Activated CD4-positive, CD25-positive, alpha-beta regulatory T cell treated with anti-CD3 and anti-CD28 coated beads, Interleukin-2, amount 50 U/mL, for 16 hours (primary cell): ENCODE results near the gene PARD3.

Source experiments
- DNase-seq: peaks from one replicate; pipeline ENCODE4 v3.0.0-alpha.2; 2020; ENCODE audit warnings: low read depth, low spot score

PARD3 gene

DNA sequence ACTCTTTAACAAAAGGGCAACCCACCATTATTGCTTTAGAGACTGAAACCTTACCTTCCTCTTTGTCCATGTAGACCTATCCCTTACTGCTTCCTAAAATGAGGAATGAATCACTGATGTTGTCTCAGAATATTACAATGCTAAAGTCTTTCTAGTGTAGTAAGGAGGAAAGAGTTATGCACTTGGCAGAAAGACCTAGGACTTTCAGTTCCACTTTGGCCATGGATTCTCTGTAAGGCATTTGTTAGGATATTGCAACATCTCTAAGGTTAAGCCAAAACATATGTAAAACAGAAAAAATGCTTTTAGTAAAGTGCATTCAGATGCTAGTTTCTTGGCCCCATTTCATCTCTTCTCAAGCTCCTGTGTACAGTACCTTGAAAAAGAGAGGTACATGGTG, 230.9 kb downstream of the PARD3 start:
- no peak for DNase-seq

DNA sequence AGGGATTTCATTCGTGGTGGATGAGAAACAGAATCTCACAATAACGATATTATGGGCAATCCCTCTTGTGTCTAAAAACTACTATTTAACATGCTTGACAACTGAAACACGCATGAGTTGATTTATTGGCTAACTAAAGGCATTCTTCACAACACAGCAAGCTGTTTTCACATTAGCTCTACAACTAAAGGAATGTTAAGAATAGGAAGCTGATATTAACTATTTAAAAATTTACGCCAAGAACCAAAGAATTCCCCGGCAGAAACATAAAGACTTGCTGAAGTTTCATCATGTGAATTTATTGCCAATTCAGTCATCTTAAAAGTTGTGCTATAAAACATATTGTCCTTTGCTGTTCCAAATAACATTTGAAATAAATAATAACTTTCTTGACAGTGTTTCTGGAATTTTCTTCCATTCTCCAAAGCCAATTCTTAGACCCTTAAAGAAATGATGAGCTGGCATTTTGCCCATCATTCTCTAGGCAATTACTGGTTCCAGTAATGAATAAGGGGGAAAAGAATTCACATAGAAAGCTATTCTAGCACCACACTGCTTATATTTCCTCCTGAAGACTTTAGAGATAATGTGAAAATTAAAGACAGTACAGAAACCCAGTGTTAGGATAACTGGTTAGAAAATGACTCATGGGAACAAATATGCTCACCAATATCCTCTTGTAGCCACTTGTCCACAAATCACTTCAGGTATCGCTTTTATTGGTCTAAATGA, 233.1 kb downstream of the PARD3 start:
- no peak for DNase-seq

DNA sequence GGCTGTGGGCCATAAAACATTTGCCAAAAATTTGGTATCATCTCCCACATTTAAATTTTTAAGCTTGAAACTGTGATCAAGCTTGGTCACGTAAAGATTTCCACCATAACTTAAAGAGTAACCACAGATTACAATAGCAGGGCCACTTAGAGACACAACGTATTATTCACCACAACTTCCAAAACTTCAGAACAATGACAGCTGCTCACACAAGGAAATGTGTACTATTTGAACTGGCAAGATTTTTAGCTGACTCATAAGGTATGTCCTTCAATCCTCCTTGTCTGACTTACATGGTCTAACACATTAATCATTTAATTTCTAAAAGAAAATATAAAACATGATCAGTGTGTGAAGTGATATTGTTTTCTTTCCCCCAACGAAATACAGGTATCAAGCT, 234.5 kb downstream of the PARD3 start:
- DNase-seq, result no peak

DNA sequence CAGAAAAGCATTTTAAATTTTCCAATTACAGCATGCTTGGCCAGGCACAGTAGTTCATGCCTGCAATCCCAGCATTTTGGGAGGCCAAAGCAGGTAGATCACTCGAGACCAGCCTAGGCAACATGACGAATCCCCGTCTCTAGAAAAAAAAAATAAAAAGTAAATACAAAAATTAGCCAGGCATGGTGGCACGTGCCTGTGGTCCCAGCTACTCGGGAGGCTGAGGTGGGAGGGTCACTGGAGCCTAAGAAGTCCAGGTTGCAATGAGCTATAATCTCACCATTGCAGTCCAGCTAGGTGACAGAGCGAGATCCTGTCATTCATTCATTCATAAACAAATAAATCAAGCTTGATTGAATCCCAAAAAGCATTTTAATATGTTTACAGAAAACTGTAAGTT, 234.9 kb downstream of the PARD3 start:
- no peak for DNase-seq

DNA sequence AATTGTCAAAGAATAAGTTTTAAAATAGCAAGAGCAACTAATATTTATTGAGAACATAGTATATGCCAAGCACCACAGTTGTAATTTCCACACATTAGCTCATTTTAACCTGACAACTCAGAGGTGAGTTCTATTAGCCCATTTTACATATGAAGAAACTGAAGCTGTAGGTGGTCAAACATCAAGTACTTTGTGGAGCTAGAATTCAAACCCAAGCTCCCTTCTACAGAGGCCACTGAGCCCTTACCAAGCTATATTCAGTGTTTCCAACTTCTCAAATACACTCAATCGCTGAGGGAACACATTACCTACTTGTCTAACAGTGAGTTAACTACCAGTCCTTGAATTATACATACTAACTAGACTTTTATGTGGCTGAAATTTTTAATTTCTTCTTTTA, 236.6 kb downstream of the PARD3 start:
- no peak for DNase-seq

DNA sequence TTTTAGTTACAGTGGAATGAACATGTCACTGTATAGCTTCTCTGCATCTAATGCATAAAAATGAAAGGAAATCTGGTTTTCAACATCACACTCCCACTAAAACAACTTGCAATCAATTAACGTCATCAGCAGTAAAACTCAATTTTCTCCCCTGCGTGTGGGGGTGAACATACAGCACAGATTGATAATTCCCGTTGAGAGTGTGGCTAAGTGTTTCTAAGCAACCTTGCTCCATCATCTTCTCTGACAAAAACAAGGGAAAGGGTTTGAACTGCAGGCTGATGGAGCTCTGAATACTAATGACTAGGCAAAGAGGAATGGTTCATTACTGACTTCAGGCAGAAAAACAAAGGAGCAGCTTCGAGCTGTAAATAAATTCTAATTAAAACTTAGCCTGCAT, 238.3 kb downstream of the PARD3 start:
- DNase-seq, result no peak

DNA sequence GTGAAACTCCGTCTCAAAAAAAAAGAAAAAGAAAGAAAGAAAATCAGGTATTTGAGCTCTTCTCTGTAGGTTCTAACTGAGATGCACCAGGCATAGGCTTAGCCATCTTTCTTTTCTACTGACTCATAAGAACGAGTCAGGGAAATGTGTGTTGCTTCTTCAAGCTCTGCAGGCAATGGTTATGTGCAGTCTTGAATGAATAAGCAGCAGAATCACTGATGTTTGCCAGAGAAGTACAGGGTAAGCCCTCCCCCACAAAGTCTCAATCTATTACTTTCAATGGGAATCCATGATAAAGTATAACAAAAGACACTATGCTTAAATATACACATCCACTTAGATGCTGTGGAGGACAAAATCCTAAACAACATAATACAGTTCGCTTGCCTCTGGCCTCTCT, 239.2 kb downstream of the PARD3 start:
- DNase-seq, result no peak

DNA sequence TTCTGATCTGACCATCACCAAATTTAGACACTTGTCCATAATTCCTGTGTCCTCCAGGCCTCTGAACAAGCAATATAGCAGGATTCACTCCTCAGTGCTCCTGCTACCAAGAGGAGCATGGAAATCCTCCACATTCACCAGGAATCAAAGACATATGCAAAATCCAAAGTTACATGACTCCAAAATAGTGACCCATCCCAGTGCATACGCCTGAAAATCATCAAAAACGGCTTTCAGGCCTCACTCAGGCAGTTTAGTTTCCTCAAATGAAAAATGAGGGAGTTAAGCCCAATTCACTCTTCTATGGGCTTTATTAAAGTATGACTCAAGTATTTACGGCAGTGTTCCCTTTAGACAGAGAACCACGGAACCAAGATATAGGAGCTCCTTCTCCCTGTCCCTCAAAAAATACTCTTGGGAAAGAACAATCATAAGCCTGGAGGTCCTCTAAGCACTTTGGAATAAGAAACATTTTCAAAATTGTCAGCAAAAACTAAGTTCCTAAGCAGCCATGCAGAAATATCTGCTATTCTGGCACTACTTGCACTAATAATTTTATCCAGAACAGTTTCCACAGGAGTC, 240.7 kb downstream of the PARD3 start:
- DNase-seq, result no peak

DNA sequence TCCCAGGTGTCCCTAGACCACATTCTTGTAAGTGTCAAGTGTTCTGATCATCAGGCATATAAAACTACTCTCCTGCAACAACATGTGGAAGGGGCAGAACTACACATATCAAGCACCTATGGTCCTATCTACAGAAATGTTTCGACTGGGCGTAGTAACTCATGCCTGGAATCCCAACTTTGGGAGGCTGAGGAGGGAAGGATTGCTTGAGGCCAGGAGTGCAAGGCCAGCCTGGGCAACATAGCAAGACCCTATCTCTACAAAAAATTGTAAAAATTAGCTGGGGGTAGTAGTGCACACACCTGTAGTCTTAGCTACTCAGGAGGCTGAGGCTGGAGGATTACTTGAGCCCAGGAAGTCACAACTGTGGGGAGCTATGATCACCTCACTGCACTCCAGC, 244.2 kb downstream of the PARD3 start:
- no peak for DNase-seq

DNA sequence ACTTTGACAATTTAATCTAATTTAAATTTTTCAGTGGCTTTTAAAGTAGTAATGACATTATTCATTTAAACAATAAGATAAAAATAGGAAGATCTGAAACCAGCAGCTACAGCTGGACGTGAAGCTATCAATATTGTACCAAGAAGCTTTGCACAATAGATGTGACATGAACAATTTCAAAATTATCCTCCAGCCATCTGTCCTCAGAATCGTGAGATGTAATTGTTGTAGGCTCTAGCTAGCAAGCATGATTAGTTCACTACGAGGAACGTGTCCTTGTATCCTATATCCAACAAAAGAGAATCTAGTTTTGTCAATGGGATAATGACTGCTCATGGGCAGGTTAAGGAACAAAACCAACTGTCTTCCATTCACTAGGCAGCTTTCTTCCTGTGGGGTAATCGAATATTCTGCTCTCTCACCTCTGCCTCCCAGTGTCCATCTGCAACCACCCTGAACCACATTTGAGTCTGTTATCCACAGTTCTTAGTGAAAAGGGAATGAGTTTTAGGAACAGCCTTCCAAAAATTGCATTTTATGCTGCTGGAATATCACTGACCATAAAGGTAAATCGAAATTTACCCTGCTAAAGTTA, 247.3 kb downstream of the PARD3 start:
- no peak for DNase-seq

DNA sequence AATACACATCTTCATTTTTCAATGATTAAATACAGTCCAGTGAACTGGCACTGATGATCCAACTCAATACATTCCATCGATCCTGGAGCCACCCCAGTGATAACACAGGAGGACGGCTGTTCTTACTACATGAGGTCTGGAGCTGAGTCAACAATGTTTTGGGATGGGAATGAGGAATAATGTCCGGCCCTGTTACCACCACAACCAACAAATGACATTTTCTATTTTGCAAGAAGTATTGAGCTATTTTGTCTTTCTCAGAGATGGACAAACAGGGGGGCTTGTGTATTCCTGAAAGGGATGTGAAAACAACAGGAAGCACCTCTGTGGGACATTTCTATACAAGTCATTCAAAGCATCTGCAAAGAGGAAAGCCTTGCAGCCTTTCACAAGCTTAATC, 249.2 kb downstream of the PARD3 start:
- no peak for DNase-seq

DNA sequence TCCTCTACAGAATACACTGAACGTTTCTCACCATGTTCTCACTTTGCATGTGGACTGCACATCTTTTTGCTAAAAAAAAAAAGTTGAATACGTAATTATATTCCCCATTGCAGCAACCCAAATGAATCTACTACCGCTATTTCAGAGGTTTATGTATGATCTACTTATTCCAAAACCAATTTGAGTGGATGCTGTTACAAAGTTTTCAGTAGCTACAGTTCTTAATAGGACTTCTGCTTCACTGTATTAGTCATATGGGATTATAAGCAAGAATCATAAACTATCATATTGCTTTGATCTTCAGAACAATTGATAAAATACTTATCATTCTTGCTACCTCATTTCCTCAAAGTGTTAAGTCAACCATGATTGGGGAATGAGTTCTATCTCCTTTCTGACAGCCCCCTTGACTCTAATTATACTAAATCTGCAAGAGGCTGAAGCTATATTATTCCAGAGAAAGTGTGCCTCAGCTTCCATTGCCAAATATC, 257.0 kb downstream of the PARD3 start:
- DNase-seq, result no peak

DNA sequence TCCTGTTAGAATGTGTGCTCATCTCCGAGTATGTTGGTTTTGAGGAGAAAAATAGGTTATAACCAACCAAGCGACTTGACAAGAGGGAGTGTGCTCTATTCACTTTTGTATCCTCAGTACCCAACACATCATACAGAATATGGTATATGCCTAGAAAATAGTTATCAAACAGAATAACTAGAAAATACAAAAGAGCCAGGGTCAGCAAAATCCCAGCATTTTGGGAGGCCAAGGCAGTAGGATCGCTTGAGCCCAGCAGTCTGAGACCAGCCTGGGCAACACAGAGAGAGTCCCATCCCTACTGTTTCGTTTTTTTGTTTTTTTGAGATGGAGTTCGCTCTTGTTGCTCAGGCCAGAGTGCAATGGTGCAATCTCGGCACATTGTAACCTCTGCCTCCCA, 257.9 kb downstream of the PARD3 start:
- no peak for DNase-seq

DNA sequence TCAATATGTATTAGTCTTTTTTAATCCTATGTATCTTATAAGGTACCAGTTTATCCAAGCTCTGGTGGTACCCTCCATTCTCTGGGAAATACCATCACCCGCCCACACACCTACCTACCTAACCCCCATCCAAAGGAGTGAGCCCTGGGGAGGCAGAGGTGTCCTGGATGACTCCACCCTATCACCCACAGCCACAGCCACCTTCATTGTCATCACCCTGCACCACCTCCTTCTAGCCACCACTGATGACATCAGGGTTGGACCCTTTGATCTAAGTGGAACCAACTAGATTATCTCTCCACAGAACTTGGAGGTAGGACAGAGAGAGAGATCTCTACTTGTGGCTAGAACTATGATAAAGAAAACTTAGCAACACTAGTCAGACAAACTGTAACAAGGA, 259.4 kb downstream of the PARD3 start:
- no peak for DNase-seq

DNA sequence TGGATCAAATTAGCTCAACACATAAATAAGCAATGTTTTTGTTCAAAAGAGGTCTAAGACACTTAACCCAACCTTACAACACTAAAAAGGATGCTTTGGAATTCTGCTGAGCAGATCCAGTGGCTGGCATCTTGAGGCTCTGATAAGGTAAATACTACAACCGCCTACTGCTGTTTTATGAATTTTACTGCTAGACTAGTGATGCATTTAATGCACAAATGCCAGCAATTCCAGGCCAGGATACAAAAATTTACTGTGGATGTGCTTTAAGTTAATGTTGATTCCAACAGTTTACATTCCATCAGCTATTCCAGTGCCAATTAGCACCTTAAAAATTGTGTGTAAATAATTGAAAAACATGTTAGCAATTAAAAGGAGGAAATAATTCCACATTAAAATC, 261.3 kb downstream of the PARD3 start:
- no peak for DNase-seq

DNA sequence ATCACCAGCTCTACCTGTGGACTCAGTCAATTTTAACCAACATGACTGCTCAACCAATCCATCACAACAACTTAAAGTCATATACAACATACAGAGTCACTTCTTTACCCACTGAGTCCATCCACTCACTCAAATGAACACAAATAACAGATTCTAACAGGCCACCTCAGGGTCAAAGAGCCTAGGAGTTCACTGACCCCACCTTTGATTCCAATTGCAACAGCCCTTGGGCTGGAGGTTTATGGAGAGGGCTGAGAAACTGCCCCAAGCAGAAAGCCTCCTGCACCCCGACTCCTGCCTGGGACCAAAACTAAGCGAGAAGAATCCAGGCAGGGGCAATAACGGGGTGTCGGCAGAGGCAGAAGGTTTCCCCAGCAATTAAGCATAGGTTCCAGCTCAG, 263.8 kb downstream of the PARD3 start:
- no peak for DNase-seq

DNA sequence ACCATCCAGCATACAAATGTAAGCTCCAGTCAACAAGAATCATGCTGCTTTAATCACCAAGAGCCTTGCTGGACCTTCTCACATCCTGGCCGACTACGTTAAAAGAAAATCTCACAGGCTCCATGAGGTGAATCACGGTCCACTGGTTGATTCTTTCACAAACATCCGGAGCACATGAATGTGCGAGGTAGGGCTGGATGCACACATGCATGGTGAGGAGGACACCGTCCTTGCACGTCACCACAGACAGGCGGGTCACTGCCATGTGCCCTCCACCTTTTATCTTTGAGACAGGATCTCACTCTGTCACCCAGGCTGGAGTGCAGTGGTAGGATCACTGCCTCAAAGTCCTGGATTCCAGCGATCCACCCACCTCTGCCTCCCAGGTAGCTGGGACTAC, 265.1 kb downstream of the PARD3 start:
- DNase-seq, result no peak

DNA sequence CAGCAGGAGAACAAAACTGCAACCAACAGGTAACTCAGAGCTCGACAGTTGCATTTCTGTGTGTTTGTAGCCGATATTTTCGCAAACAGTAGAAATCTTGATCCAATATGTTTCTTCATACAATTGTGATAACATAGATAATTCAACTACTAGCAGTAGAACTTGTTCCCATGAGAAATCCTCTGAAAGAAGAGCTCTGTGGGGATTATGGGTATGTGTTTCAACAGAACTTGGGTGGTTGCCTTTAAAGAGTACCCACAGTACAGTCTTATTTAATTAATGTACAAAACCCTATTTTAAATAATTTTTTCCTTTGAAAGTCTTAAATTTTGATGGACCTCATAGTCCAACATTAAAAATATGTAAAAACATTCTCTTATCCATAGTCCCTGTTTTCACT, 266.1 kb downstream of the PARD3 start:
- DNase-seq, result no peak

DNA sequence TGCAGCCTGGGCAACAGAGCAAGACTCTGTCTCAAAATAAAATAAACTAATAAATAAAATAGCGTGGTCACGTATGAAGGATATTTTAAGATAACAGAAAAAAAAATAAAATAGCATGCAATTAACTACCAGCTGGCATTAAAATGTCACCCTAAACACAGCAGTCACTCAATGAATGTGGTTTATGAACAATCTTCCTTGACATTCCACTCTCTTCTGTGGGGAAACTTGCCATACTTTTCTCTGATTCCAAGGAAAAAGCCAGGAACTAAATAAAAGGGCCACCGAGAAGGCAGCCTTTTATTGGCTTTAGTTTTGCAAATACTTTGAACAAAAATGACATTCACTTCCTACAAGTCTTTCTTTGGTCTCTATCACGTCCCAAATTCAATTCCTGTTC, 266.6 kb downstream of the PARD3 start:
- no peak for DNase-seq

DNA sequence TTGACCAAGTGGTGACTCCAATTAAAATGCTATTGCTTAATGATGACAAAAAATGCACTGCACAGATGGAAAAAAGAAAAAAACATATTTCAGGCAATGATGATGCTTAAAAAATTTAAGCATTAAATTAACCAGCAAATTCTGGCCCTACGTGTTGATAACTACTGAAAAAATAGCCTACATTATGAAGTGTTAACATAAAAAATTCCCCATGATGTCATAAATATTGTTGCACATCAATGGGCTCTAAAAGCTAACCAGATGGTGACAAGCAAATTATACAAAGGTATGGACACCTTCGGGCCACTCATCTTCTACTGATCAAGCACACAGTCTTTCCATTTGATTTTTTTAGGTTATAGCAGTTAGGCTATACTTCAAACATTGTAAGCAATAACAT, 267.4 kb downstream of the PARD3 start:
- no peak for DNase-seq

DNA sequence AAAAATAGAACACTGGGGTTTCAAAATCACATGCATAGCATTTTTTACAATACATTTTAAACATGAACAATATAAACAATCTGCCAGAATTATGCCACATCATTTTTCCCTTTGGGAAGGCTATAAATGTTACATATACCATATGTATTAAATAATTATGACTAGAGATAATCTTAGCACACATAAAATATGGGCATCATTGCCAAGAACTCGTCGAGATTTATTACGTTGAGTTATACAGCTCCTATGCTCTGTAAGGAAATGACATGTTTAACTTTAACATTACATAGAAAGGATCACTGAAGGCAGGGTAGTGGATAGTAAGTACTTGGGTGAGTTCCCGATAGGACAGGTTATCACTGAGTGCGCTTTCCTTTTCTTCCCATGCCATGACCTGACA, 267.8 kb downstream of the PARD3 start:
- no peak for DNase-seq

DNA sequence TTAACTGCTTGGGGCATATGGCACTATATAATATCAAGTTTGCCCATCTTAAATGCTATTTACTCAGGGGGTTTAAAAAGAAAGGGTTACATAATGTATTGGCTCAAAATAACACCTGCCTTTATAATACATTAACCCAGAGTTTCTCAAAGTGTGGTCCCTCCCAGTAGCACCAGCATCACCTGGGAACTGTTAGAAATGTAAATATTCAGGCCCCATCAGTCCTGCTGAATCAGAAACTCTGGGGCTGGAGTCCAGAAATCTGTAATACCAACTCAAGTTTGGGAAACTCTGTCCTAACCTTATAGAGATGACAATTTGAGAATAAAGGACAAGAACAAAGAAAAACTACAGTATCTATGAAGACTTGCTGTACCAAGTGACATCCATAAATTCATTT, 270.7 kb downstream of the PARD3 start:
- DNase-seq, result no peak

DNA sequence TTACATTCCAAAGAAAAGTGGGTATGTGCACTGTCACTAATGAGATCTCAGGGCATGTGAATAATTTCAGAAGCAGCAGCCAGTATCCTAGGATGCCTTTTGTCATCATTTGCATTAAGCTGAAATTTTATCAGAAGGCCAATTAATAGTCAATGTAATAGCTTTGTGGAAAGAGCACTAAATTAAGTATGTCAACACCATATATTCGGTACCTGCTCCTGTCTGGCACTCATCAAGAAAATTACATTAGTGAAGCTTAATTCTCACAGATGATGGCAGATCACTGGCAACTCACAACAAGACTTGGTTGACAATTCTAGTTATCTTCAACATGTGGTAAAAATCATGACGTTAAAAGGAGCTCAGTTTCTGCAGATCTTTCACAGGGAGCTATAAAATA, 271.4 kb downstream of the PARD3 start:
- no peak for DNase-seq
